Effector memory CD4-positive, alpha-beta T cell (primary cell): ENCODE data around the gene TRIM3.

Experiments used
- DNase-seq, 3 donors: peaks; one replicate each; pipeline ENCODE4 v3.0.0-alpha.2; 2020
- H3K27ac ChIP-seq: 2 replicates; pipeline ENCODE4 v1.7.0; 2013; ENCODE audit warnings: mild to moderate bottlenecking, low read length, moderate library complexity; ENCODE audit not compliant: insufficient read depth, poor library complexity, severe bottlenecking
- H3K27me3 ChIP-seq: replicated peaks from 2 replicates; pipeline ENCODE4 v1.7.0; 2013; ENCODE audit warnings: mild to moderate bottlenecking, low read length; ENCODE audit not compliant: insufficient read depth, control insufficient read depth, poor library complexity, severe bottlenecking
- H3K36me3 ChIP-seq: 2 replicates; pipeline ENCODE4 v1.7.0; 2013; ENCODE audit warnings: mild to moderate bottlenecking, low read length, moderate library complexity; ENCODE audit not compliant: control insufficient read depth, insufficient read depth
- H3K4me1 ChIP-seq: 2 replicates; pipeline ENCODE4 v1.7.0; 2013; ENCODE audit warnings: low read length, mild to moderate bottlenecking; ENCODE audit not compliant: control insufficient read depth, insufficient read depth, poor library complexity, severe bottlenecking
- H3K4me3 ChIP-seq: 2 replicates; pipeline ENCODE4 v1.7.0; 2013; ENCODE audit warnings: low read length, low read depth, mild to moderate bottlenecking; ENCODE audit not compliant: insufficient read depth, poor library complexity, severe bottlenecking
- H3K9me3 ChIP-seq: 2 replicates; pipeline ENCODE4 v1.7.0; 2013; ENCODE audit warnings: mild to moderate bottlenecking, low read length, moderate library complexity; ENCODE audit not compliant: control insufficient read depth

The TRIM3 gene

GRCh38 chr11:6404342-6405051 is 69.2 kb downstream of the TRIM3 start:
- H3K27ac ChIP-seq: peak overlapping the region; percentile 68
- peaks cover 64% of the 10 kb centered on the region for H3K4me1 ChIP-seq
- DNase-seq: no peak

GRCh38 chr11:6403539-6403938 is 70.2 kb downstream of the TRIM3 start:
- Histone ChIP-seq H3K36me3 (peaks cover 4% of the 10 kb centered on the region), H3K4me3 (no peak overlapping the region), H3K4me1 (peaks cover 64% of the 10 kb centered on the region), H3K9me3 (no peaks in the 10 kb centered on the region), H3K27ac (peak overlapping the region; percentile 68), H3K27me3 (no peaks in the 10 kb centered on the region)
- no peak for DNase-seq

More at GRCh38 chr11:6404342-6405051, 69.2 kb downstream of the TRIM3 start:
- Histone ChIP-seq H3K27me3 (no peaks in the 10 kb centered on the region), H3K36me3 (peaks cover 8% of the 10 kb centered on the region), H3K4me3 (no peak overlapping the region), H3K9me3 (no peaks in the 10 kb centered on the region)

- Histone ChIP-seq H3K4me3 (peak overlapping the region; percentile 35), H3K27me3 (no peaks in the 10 kb centered on the region), H3K36me3 (peaks cover 4% of the 10 kb centered on the region), H3K27ac (peak overlapping the region; percentile 68), H3K9me3 (no peaks in the 10 kb centered on the region), H3K4me1 (peaks cover 64% of the 10 kb centered on the region)
- DNase-seq: peak; percentile 64 to 75 (median 67)
Measured at GRCh38 chr11:6402561-6402981, 71.2 kb downstream of the TRIM3 start.

GRCh38 chr11:6402061-6402470 is 71.7 kb downstream of the TRIM3 start:
- peak overlapping the region; percentile 68 for H3K27ac ChIP-seq

GRCh38 chr11:6401464-6401863 is 72.3 kb downstream of the TRIM3 start:
- Histone ChIP-seq H3K4me1 (peaks cover 53% of the 10 kb centered on the region), H3K9me3 (no peaks in the 10 kb centered on the region), H3K27me3 (no peaks in the 10 kb centered on the region), H3K36me3 (peaks cover 9% of the 10 kb centered on the region), H3K4me3 (no peak overlapping the region), H3K27ac (peak overlapping the region; percentile 68)
- DNase-seq: no peak

More at GRCh38 chr11:6402061-6402470, 71.7 kb downstream of the TRIM3 start:
- no peaks in the 10 kb centered on the region for H3K27me3 ChIP-seq
- peaks cover 59% of the 10 kb centered on the region for H3K4me1 ChIP-seq
- H3K36me3 ChIP-seq: peaks cover 6% of the 10 kb centered on the region
- no peak for DNase-seq
- no peaks in the 10 kb centered on the region for H3K9me3 ChIP-seq
- peak overlapping the region; percentile 35 for H3K4me3 ChIP-seq

- peak overlapping the region; percentile 6 for H3K27ac ChIP-seq
- H3K4me1 ChIP-seq: peaks cover 52% of the 10 kb centered on the region
Measured at GRCh38 chr11:6400431-6401345, 73.1 kb downstream of the TRIM3 start.

More at GRCh38 chr11:6400431-6401345, 73.1 kb downstream of the TRIM3 start:
- Histone ChIP-seq H3K9me3 (no peaks in the 10 kb centered on the region), H3K27me3 (no peaks in the 10 kb centered on the region), H3K4me3 (no peak overlapping the region), H3K36me3 (peaks cover 14% of the 10 kb centered on the region)
- no peak for DNase-seq
